Vagina (tissue), 2 donors: ENCODE results near the gene DNMT3A. TPM values are rescaled to one million over a fixed set of nuclear protein-coding genes. Genes with fewer than 3 reads are reported as not detected.

ENCODE experiments used
- DNase-seq, 2 donors: peaks; one replicate each; pipeline ENCODE4 v3.0.0-alpha.2; 2017; ENCODE audit errors: extremely low spot score in 2 of 2
- H3K27ac ChIP-seq: fragments of 200-600 bp; sonication (generic); one replicate; pipeline ENCODE4 v1.5.1; 2019
- H3K27me3 ChIP-seq: fragments of 200-600 bp; sonication (generic); one replicate; pipeline ENCODE4 v1.5.1; 2019
- H3K36me3 ChIP-seq, 2 donors: fragments of 200-600 bp; sonication (generic); one replicate each; pipeline ENCODE4 v1.5.1; 2017 to 2019
- H3K4me1 ChIP-seq: fragments of 200-600 bp; sonication (generic); one replicate; pipeline ENCODE4 v1.5.1; 2019
- H3K4me3 ChIP-seq, 2 donors: fragments of 200-600 bp; sonication (generic); 1 replicate in 1 of 2; 2 replicates in 1 of 2; pipeline ENCODE4 v1.5.1; 2016 to 2019
- H3K9me3 ChIP-seq: fragments of 200-600 bp; sonication (generic); one replicate; pipeline ENCODE4 v1.5.1; 2019
- CTCF ChIP-seq, 3 experiments: fragments of 450-650 bp in 2 of 3; fragments of 200-600 bp in 1 of 3; sonication (generic) in 1 of 3; IDR thresholded peaks; one replicate each; pipeline ENCODE4 v1.5.1; 2017 to 2019; ENCODE audit warnings: antibody characterized with exemption in 3 of 3, mild to moderate bottlenecking in 2 of 3, moderate library complexity in 2 of 3
- POLR2A ChIP-seq, 2 donors: fragments of 450-650 bp; IDR thresholded peaks; one replicate each; pipeline ENCODE4 v1.6.1; 2017; ENCODE audit warnings: antibody characterized with exemption in 2 of 2, mild to moderate bottlenecking in 2 of 2, moderate library complexity in 2 of 2
- POLR2AphosphoS5 ChIP-seq, 2 donors: sonication (generic); formaldehyde crosslinking; IDR thresholded peaks; one replicate each; pipeline ENCODE4 v1.9.0; 2017; ENCODE audit warnings: antibody characterized with exemption in 2 of 2, mild to moderate bottlenecking in 2 of 2, low read depth in 1 of 2; ENCODE audit not compliant: insufficient read depth in 1 of 2
- intact Hi-C: fragments of 100-400 bp; cut with DNase I; formaldehyde crosslinking; loops from one replicate; pipeline ENCODE4 v1.15.1; 2023
- total RNA-seq: library from RNA; depleted of rRNA; stranded (reverse); fragments of >200 nt; gene quantifications from one replicate; pipeline ENCODE4 v1.2.3, GENCODE V29; 2016

The DNMT3A gene
- total RNA-seq, 1 donor from 2014 or later, result 28.0 TPM

GRCh38 chr2:25252291-25253152, 89.2 kb downstream of the DNMT3A start:
- DNase-seq, result no peak
- TF ChIP-seq POLR2A (IDR thresholded peaks at IDR 0.05) (no peak), POLR2AphosphoS5 (IDR thresholded peaks at IDR 0.05; ENCODE audit: insufficient read depth in 1 of 2, low read depth in 1 of 2) (no peak), CTCF (IDR thresholded peaks at IDR 0.05) (no peak)
- intact Hi-C loops, result no loop called here
- Histone ChIP-seq H3K27ac (peak overlapping the region; percentile 86), H3K9me3 (no peaks in the 10 kb centered on the region), H3K27me3 (no peaks in the 10 kb centered on the region), H3K36me3 (peaks cover 0 to 8% of the 10 kb centered on the region in 2 donors), H3K4me1 (peaks cover 25% of the 10 kb centered on the region), H3K4me3 (peak overlapping the region; percentile 55 to 58)

GRCh38 chr2:25251422-25252273, 90.1 kb downstream of the DNMT3A start:
- H3K36me3 ChIP-seq, result peaks cover 0 to 17% of the 10 kb centered on the region in 2 donors
- TF ChIP-seq CTCF (IDR thresholded peaks at IDR 0.05) (no peak), POLR2AphosphoS5 (IDR thresholded peaks at IDR 0.05; ENCODE audit: insufficient read depth in 1 of 2, low read depth in 1 of 2) (peak in 1 of 2 donors; percentile 68)

GRCh38 chr2:25251071-25251421, 90.7 kb downstream of the DNMT3A start:
- intact Hi-C loops, result no loop called here
- Histone ChIP-seq H3K4me1 (peaks cover 25% of the 10 kb centered on the region), H3K27me3 (no peaks in the 10 kb centered on the region), H3K36me3 (peaks cover 0 to 23% of the 10 kb centered on the region in 2 donors), H3K9me3 (no peaks in the 10 kb centered on the region), H3K4me3 (peak overlapping the region; percentile 55 to 58), H3K27ac (peak overlapping the region; percentile 86)
- TF ChIP-seq POLR2A (IDR thresholded peaks at IDR 0.05) (no peak), CTCF (IDR thresholded peaks at IDR 0.05) (no peak), POLR2AphosphoS5 (IDR thresholded peaks at IDR 0.05; ENCODE audit: insufficient read depth in 1 of 2, low read depth in 1 of 2) (no peak)
- no peak for DNase-seq

More at GRCh38 chr2:25251422-25252273, 90.1 kb downstream of the DNMT3A start:
- Histone ChIP-seq H3K27me3 (no peaks in the 10 kb centered on the region), H3K4me3 (peak overlapping the region; percentile 55 to 58), H3K4me1 (peaks cover 25% of the 10 kb centered on the region), H3K27ac (peak overlapping the region; percentile 86), H3K9me3 (no peaks in the 10 kb centered on the region)
- no peak for DNase-seq
- intact Hi-C loops, result no loop called here

- no peaks in the 10 kb centered on the region for H3K9me3 ChIP-seq
- no peak overlapping the region for H3K4me3 ChIP-seq
- DNase-seq, result no peak
- H3K36me3 ChIP-seq, result peaks cover 0 to 28% of the 10 kb centered on the region in 2 donors
- H3K27me3 ChIP-seq, result no peaks in the 10 kb centered on the region
- TF ChIP-seq POLR2AphosphoS5 (IDR thresholded peaks at IDR 0.05; ENCODE audit: insufficient read depth in 1 of 2, low read depth in 1 of 2), result no peak
- no peak for TF ChIP-seq CTCF (IDR thresholded peaks at IDR 0.05)
- no peak for TF ChIP-seq POLR2A (IDR thresholded peaks at IDR 0.05)
- peak overlapping the region; percentile 86 for H3K27ac ChIP-seq
- intact Hi-C loops, result no loop called here
- peaks cover 25% of the 10 kb centered on the region for H3K4me1 ChIP-seq
Measured at GRCh38 chr2:25250331-25251070, 91.2 kb downstream of the DNMT3A start.
